ENCODE measurements around the gene LHFPL3.

The LHFPL3 gene

DNA sequence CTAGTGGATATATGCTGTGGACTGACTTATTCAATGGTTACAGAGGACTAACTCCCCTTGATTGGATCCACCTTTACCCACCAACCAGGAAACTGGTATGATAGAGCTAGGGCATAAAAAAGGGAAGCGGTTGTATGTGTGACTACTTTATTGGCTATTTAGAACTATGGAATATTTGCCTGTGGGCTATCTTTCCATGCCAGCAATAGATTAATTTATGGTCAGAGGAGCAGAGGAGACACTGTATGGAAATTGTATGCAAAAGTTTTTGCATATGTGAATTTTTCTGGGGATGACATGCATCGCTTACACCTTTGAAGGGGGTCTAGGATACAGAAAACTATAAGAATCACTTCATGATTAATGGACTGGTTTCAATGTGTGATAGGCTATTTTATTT, 105.7 kb downstream of the LHFPL3 start:
- Histone ChIP-seq H3K18ac (ENCODE audit: low read depth in 1 of 2, low read length in 2 of 2) (no peak overlapping the region), H3K4me3 (ENCODE audit: insufficient read depth in 1 of 2, low read depth in 1 of 2, low read length in 2 of 2) (no peak overlapping the region), H3K4me1 (ENCODE audit: control insufficient read depth, insufficient read depth, low read depth, low read length) (no peaks in the 10 kb centered on the region), H2BK12ac (ENCODE audit: low read length in 2 of 2) (no peak overlapping the region), H3K23ac (ENCODE audit: low read length in 2 of 2) (no peak overlapping the region), H2AFZ (ENCODE audit: low read depth, low read length) (no peak overlapping the region), H3K14ac (ENCODE audit: low read length in 2 of 2) (no peak overlapping the region), H4K91ac (ENCODE audit: low read length) (no peak overlapping the region), H3K9me3 (ENCODE audit: control insufficient read depth, low read length) (no peaks in the 10 kb centered on the region), H2BK120ac (ENCODE audit: low read depth, low read length) (no peak overlapping the region), H3K9ac (ENCODE audit: low read length) (no peak overlapping the region), H3K27ac (ENCODE audit: low read length, poor library complexity, severe bottlenecking) (no peak overlapping the region), H3K79me1 (replicated peaks; ENCODE audit: low read length, poor library complexity, severe bottlenecking) (no peaks in the 10 kb centered on the region), H2AK5ac (ENCODE audit: low read length, severe bottlenecking) (no peak overlapping the region), H2BK5ac (ENCODE audit: low read depth, low read length, poor library complexity, severe bottlenecking) (no peak overlapping the region), H3K27me3 (ENCODE audit: control insufficient read depth in 1 of 2, insufficient read depth in 1 of 2, low read length in 2 of 2) (no peaks in the 10 kb centered on the region), H4K8ac (ENCODE audit: low read length) (no peak overlapping the region), H3K36me3 (ENCODE audit: control insufficient read depth in 1 of 2, insufficient read depth in 2 of 2, low read depth in 1 of 2, low read length in 2 of 2) (no peaks in the 10 kb centered on the region), H2BK15ac (ENCODE audit: low read depth, poor library complexity, severe bottlenecking) (no peak overlapping the region), H3K4ac (ENCODE audit: low read depth in 1 of 2, low read length in 2 of 2) (no peak overlapping the region), H3K4me2 (ENCODE audit: low read length, poor library complexity, severe bottlenecking) (no peak overlapping the region)
- WGBS = 91% methylated on average over 2 of the region's 2 CpGs
- DNase-seq = no peak

- Histone ChIP-seq H3K14ac (ENCODE audit: low read length in 2 of 2) (no peak overlapping the region), H3K4me3 (ENCODE audit: insufficient read depth in 1 of 2, low read depth in 1 of 2, low read length in 2 of 2) (no peak overlapping the region), H3K23ac (ENCODE audit: low read length in 2 of 2) (no peak overlapping the region), H3K79me1 (replicated peaks; ENCODE audit: low read length, poor library complexity, severe bottlenecking) (no peaks in the 10 kb centered on the region), H2BK5ac (ENCODE audit: low read depth, low read length, poor library complexity, severe bottlenecking) (no peak overlapping the region), H3K36me3 (ENCODE audit: control insufficient read depth in 1 of 2, insufficient read depth in 2 of 2, low read depth in 1 of 2, low read length in 2 of 2) (no peaks in the 10 kb centered on the region), H3K27me3 (ENCODE audit: control insufficient read depth in 1 of 2, insufficient read depth in 1 of 2, low read length in 2 of 2) (no peaks in the 10 kb centered on the region), H2BK15ac (ENCODE audit: low read depth, poor library complexity, severe bottlenecking) (no peak overlapping the region), H2AFZ (ENCODE audit: low read depth, low read length) (no peak overlapping the region), H2AK5ac (ENCODE audit: low read length, severe bottlenecking) (no peak overlapping the region), H3K4me2 (ENCODE audit: low read length, poor library complexity, severe bottlenecking) (no peak overlapping the region), H2BK120ac (ENCODE audit: low read depth, low read length) (no peak overlapping the region), H3K27ac (ENCODE audit: low read length, poor library complexity, severe bottlenecking) (no peak overlapping the region), H3K9ac (ENCODE audit: low read length) (no peak overlapping the region), H2BK12ac (ENCODE audit: low read length in 2 of 2) (no peak overlapping the region), H3K4ac (ENCODE audit: low read depth in 1 of 2, low read length in 2 of 2) (no peak overlapping the region), H4K8ac (ENCODE audit: low read length) (no peak overlapping the region), H3K9me3 (ENCODE audit: control insufficient read depth, low read length) (no peaks in the 10 kb centered on the region), H3K18ac (ENCODE audit: low read depth in 1 of 2, low read length in 2 of 2) (no peak overlapping the region), H4K91ac (ENCODE audit: low read length) (no peak overlapping the region), H3K4me1 (ENCODE audit: control insufficient read depth, insufficient read depth, low read depth, low read length) (no peaks in the 10 kb centered on the region)
- no peak for DNase-seq
- WGBS = 38% methylated on average over 1 of the region's 1 CpG
Observed at GRCh38 chr7:104442481-104442880, 114.1 kb downstream of the LHFPL3 start.

DNA sequence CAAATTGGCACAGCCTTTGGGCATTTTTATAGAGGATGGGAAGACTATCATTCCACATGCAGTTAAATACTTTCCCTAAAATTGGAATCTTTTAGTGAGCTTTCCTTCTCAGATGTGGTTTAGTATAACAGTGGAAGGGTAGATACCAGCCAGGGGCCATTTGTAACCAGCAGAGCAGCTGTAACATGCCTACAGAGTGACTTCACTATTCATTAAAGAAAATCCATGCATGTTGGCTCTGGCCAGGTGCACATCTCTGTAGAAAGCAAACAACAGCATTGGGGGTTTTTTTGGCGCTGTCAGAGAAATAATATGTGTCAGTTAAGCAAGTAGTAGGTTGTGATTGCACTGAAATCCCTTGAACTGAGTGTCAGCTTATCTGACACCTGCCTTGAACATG, 115.6 kb downstream of the LHFPL3 start:
- Histone ChIP-seq H3K18ac (ENCODE audit: low read depth in 1 of 2, low read length in 2 of 2) (no peak overlapping the region), H2BK15ac (ENCODE audit: low read depth, poor library complexity, severe bottlenecking) (no peak overlapping the region), H4K8ac (ENCODE audit: low read length) (no peak overlapping the region), H3K23ac (ENCODE audit: low read length in 2 of 2) (no peak overlapping the region), H4K91ac (ENCODE audit: low read length) (no peak overlapping the region), H3K14ac (ENCODE audit: low read length in 2 of 2) (no peak overlapping the region), H3K4me3 (ENCODE audit: insufficient read depth in 1 of 2, low read depth in 1 of 2, low read length in 2 of 2) (no peak overlapping the region), H3K4ac (ENCODE audit: low read depth in 1 of 2, low read length in 2 of 2) (no peak overlapping the region), H3K36me3 (ENCODE audit: control insufficient read depth in 1 of 2, insufficient read depth in 2 of 2, low read depth in 1 of 2, low read length in 2 of 2) (no peaks in the 10 kb centered on the region), H2AK5ac (ENCODE audit: low read length, severe bottlenecking) (no peak overlapping the region), H2BK120ac (ENCODE audit: low read depth, low read length) (no peak overlapping the region), H3K27me3 (ENCODE audit: control insufficient read depth in 1 of 2, insufficient read depth in 1 of 2, low read length in 2 of 2) (no peaks in the 10 kb centered on the region), H3K9me3 (ENCODE audit: control insufficient read depth, low read length) (no peaks in the 10 kb centered on the region), H2BK5ac (ENCODE audit: low read depth, low read length, poor library complexity, severe bottlenecking) (no peak overlapping the region), H2AFZ (ENCODE audit: low read depth, low read length) (no peak overlapping the region), H3K79me1 (replicated peaks; ENCODE audit: low read length, poor library complexity, severe bottlenecking) (no peaks in the 10 kb centered on the region), H3K27ac (ENCODE audit: low read length, poor library complexity, severe bottlenecking) (no peak overlapping the region), H3K4me2 (ENCODE audit: low read length, poor library complexity, severe bottlenecking) (no peak overlapping the region), H2BK12ac (ENCODE audit: low read length in 2 of 2) (no peak overlapping the region), H3K4me1 (ENCODE audit: control insufficient read depth, insufficient read depth, low read depth, low read length) (no peaks in the 10 kb centered on the region), H3K9ac (ENCODE audit: low read length) (no peak overlapping the region)
- 55% methylated on average over 1 of the region's 1 CpG for WGBS
- no peak for DNase-seq

- Histone ChIP-seq H3K4ac (ENCODE audit: low read depth in 1 of 2, low read length in 2 of 2) (no peak overlapping the region), H3K36me3 (ENCODE audit: control insufficient read depth in 1 of 2, insufficient read depth in 2 of 2, low read depth in 1 of 2, low read length in 2 of 2) (no peaks in the 10 kb centered on the region), H4K8ac (ENCODE audit: low read length) (no peak overlapping the region), H2BK5ac (ENCODE audit: low read depth, low read length, poor library complexity, severe bottlenecking) (no peak overlapping the region), H2BK12ac (ENCODE audit: low read length in 2 of 2) (no peak overlapping the region), H3K27ac (ENCODE audit: low read length, poor library complexity, severe bottlenecking) (no peak overlapping the region), H3K18ac (ENCODE audit: low read depth in 1 of 2, low read length in 2 of 2) (no peak overlapping the region), H3K4me1 (ENCODE audit: control insufficient read depth, insufficient read depth, low read depth, low read length) (no peaks in the 10 kb centered on the region), H2AK5ac (ENCODE audit: low read length, severe bottlenecking) (no peak overlapping the region), H3K14ac (ENCODE audit: low read length in 2 of 2) (no peak overlapping the region), H3K9me3 (ENCODE audit: control insufficient read depth, low read length) (no peaks in the 10 kb centered on the region), H2BK15ac (ENCODE audit: low read depth, poor library complexity, severe bottlenecking) (no peak overlapping the region), H4K91ac (ENCODE audit: low read length) (no peak overlapping the region), H3K4me2 (ENCODE audit: low read length, poor library complexity, severe bottlenecking) (no peak overlapping the region), H2AFZ (ENCODE audit: low read depth, low read length) (no peak overlapping the region), H3K23ac (ENCODE audit: low read length in 2 of 2) (no peak overlapping the region), H2BK120ac (ENCODE audit: low read depth, low read length) (no peak overlapping the region), H3K79me1 (replicated peaks; ENCODE audit: low read length, poor library complexity, severe bottlenecking) (no peaks in the 10 kb centered on the region), H3K27me3 (ENCODE audit: control insufficient read depth in 1 of 2, insufficient read depth in 1 of 2, low read length in 2 of 2) (no peaks in the 10 kb centered on the region), H3K9ac (ENCODE audit: low read length) (no peak overlapping the region), H3K4me3 (ENCODE audit: insufficient read depth in 1 of 2, low read depth in 1 of 2, low read length in 2 of 2) (no peak overlapping the region)
- no peak for DNase-seq
- no CpG with 5 or more reads among the region's 1 CpG for WGBS
Observed at GRCh38 chr7:104445393-104445792, 117.0 kb downstream of the LHFPL3 start.
